Smooth muscle cell (in vitro differentiated cells): Measurements from ENCODE around the gene GBF1. TPM values are rescaled to one million over a fixed set of nuclear protein-coding genes. Genes with fewer than 3 reads are reported as not detected.

Experiments
- DNase-seq: peaks from one replicate; lab custom pipeline; 2025; ENCODE audit not compliant: unreplicated experiment; lab: John Stamatoyannopoulos, UW
- H2AFZ ChIP-seq: fragments of 200-600 bp; sonication (generic); 2 replicates; pipeline ENCODE4 v1.6.0; 2016; ENCODE audit warnings: antibody characterized with exemption, low read depth, mild to moderate bottlenecking
- H3F3A ChIP-seq: fragments of 200-600 bp; sonication (generic); 2 replicates; pipeline ENCODE4 v1.6.0; 2017; ENCODE audit warnings: antibody characterized with exemption, low read depth
- H3K27ac ChIP-seq: fragments of 200-600 bp; sonication (generic); 2 replicates; pipeline ENCODE4 v1.5.1; 2016; ENCODE audit warnings: low read depth, mild to moderate bottlenecking
- H3K27me3 ChIP-seq: fragments of 200-600 bp; sonication (generic); 2 replicates; pipeline ENCODE4 v1.6.1; 2016; ENCODE audit warnings: low read depth, mild to moderate bottlenecking
- H3K36me3 ChIP-seq: fragments of 200-600 bp; sonication (generic); 2 replicates; pipeline ENCODE4 v1.5.1; 2016; ENCODE audit warnings: low read depth
- H3K4me1 ChIP-seq: fragments of 200-600 bp; sonication (generic); 2 replicates; pipeline ENCODE4 v1.5.1; 2016; ENCODE audit warnings: low read depth
- H3K4me2 ChIP-seq: fragments of 200-600 bp; sonication (generic); 2 replicates; pipeline ENCODE4 v1.6.0; 2016; ENCODE audit warnings: mild to moderate bottlenecking
- H3K4me3 ChIP-seq: fragments of 200-600 bp; sonication (generic); 2 replicates; pipeline ENCODE4 v1.5.1; 2016; ENCODE audit warnings: mild to moderate bottlenecking
- H3K79me2 ChIP-seq: fragments of 200-600 bp; sonication (generic); 2 replicates; pipeline ENCODE4 v1.6.0; 2016; ENCODE audit warnings: low read depth, mild to moderate bottlenecking
- H3K9ac ChIP-seq: fragments of 200-600 bp; sonication (generic); 2 replicates; pipeline ENCODE4 v1.6.0; 2016; ENCODE audit warnings: low read depth
- H3K9me3 ChIP-seq: fragments of 200-600 bp; sonication (generic); replicated peaks from 2 replicates; pipeline ENCODE4 v1.5.1; 2016; ENCODE audit warnings: low read depth
- H4K20me1 ChIP-seq: fragments of 200-600 bp; sonication (generic); 2 replicates; pipeline ENCODE4 v1.6.0; 2016; ENCODE audit warnings: low read depth
- WGBS: methylation state at CpG from one replicate; pipeline ENCODE4 v1.1.7; 2016; ENCODE audit warnings: low lambda C conversion rate; 5-methylcytosine and 5-hydroxymethylcytosine counted together
- polyA plus RNA-seq: library from polyadenylated mRNA; unstranded; fragments of >200 nt; fragmentation: Nextera tagmentation; extraction: Ambion mirVana; gene quantifications from 2 replicates; pipeline ENCODE4 v1.2.1, GENCODE V29; 2016
- total RNA-seq: library from RNA; depleted of rRNA; stranded (reverse); fragments of >200 nt; gene quantifications from 2 replicates; pipeline ENCODE4 v1.2.3, GENCODE V29; 2014
- TF ChIP-seq, protein P1 (sequence below): fragments of 200-600 bp; sonication (generic); IDR thresholded peaks from 2 replicates; pipeline ENCODE4 v1.5.1; 2017; ENCODE audit warnings: borderline replicate concordance, mild to moderate bottlenecking, antibody characterized with exemption; ENCODE audit not compliant: insufficient read depth, poor library complexity, severe bottlenecking

The GBF1 gene
- total and polyA plus RNA-seq, 2 experiments from 2014 or later: 52.8 to 56.4 TPM

DNA sequence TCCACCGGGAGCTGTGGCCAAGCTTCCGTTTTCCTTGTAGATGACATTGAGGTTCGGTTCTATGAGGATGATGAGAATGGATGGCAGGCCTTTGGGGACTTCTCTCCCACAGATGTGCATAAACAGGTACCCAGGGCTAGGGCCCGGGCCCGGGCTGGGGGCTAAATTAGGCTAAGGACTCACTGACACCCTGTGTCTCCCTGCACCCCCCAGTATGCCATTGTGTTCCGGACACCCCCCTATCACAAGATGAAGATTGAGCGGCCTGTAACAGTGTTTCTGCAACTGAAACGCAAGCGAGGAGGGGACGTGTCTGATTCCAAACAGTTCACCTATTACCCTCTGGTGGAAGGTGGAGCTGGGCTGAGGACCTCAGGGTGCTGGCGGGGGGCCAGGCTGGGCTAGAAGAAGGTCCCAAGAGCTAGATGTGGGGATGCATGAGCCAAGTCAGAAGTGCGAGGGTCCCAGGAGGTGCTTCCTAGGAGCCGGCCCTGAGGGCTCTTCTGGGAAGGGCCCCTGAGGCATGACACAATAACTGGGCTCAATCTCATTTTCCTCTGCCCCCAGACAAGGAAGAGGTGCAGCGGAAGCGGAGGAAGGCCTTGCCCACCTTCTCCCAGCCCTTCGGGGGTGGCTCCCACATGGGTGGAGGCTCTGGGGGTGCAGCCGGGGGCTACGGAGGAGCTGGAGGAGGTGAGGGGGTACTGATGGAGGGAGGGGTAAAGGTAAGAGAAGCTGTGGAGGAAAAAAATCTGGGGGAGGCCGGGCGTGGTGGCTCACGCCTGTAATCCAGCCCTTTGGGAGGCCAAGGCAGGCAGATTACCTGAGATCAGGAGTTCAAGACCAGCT, 153.1 kb downstream of the GBF1 start:
- peaks cover 9% of the 10 kb centered on the region for H3K4me1 ChIP-seq
- H2AFZ ChIP-seq: no peak overlapping the region
- H3K9ac ChIP-seq: no peak overlapping the region
- no peak for DNase-seq
- peaks cover 10% of the 10 kb centered on the region for H4K20me1 ChIP-seq
- no peaks in the 10 kb centered on the region for H3K36me3 ChIP-seq
- H3K4me3 ChIP-seq: peak overlapping the region; percentile 57
- TF ChIP-seq, protein P1, sequence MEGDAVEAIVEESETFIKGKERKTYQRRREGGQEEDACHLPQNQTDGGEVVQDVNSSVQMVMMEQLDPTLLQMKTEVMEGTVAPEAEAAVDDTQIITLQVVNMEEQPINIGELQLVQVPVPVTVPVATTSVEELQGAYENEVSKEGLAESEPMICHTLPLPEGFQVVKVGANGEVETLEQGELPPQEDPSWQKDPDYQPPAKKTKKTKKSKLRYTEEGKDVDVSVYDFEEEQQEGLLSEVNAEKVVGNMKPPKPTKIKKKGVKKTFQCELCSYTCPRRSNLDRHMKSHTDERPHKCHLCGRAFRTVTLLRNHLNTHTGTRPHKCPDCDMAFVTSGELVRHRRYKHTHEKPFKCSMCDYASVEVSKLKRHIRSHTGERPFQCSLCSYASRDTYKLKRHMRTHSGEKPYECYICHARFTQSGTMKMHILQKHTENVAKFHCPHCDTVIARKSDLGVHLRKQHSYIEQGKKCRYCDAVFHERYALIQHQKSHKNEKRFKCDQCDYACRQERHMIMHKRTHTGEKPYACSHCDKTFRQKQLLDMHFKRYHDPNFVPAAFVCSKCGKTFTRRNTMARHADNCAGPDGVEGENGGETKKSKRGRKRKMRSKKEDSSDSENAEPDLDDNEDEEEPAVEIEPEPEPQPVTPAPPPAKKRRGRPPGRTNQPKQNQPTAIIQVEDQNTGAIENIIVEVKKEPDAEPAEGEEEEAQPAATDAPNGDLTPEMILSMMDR: no peak
- H3K27ac ChIP-seq: peak overlapping the region; percentile 52
- H3K79me2 ChIP-seq: peaks cover 14% of the 10 kb centered on the region
- H3K9me3 ChIP-seq: no peaks in the 10 kb centered on the region
- 97% methylated on average over 21 of the region's 21 CpGs for WGBS
- H3K4me2 ChIP-seq: peak overlapping the region; percentile 91
- no peaks in the 10 kb centered on the region for H3F3A ChIP-seq
- H3K27me3 ChIP-seq: no peaks in the 10 kb centered on the region

DNA sequence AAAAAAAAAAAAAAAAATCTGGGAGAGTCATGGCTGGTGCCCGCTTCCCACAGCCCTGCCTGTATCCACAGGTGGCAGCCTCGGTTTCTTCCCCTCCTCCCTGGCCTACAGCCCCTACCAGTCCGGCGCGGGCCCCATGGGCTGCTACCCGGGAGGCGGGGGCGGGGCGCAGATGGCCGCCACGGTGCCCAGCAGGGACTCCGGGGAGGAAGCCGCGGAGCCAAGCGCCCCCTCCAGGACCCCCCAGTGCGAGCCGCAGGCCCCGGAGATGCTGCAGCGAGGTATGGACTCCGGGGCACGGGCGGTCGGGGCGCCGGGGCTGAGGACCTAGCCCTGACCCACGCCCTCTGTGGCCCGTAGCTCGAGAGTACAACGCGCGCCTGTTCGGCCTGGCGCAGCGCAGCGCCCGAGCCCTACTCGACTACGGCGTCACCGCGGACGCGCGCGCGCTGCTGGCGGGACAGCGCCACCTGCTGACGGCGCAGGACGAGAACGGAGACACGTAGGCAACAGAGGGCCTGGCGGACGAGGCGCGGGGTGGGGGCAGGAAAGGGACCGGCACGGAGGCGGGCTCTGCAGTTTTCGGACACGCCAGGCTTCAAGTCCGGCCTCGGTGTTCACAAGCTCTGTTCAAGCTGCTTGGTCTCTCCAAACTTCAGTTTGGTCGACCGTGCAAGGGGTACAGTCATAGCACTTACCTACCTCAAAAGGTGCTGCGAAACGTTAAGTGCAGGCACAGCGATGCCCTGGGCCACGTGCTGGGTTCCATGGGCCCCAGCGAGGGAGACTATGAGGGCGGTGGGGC, 154.1 kb downstream of the GBF1 start:
- no peaks in the 10 kb centered on the region for H3K9me3 ChIP-seq
- H3K36me3 ChIP-seq: no peaks in the 10 kb centered on the region
- no peaks in the 10 kb centered on the region for H3K27me3 ChIP-seq
- no peaks in the 10 kb centered on the region for H3F3A ChIP-seq
- H3K4me2 ChIP-seq: peak overlapping the region; percentile 91
- H3K4me3 ChIP-seq: peak overlapping the region; percentile 57
- peaks cover 6% of the 10 kb centered on the region for H3K4me1 ChIP-seq
- H3K79me2 ChIP-seq: peaks cover 14% of the 10 kb centered on the region
- peak; percentile 77 for DNase-seq
- peak overlapping the region; percentile 52 for H3K27ac ChIP-seq
- peaks cover 10% of the 10 kb centered on the region for H4K20me1 ChIP-seq
- TF ChIP-seq, protein P1: peak; percentile 94
- H2AFZ ChIP-seq: no peak overlapping the region
- H3K9ac ChIP-seq: peak overlapping the region; percentile 53
- WGBS: 6% methylated on average over 71 of the region's 72 CpGs

DNA sequence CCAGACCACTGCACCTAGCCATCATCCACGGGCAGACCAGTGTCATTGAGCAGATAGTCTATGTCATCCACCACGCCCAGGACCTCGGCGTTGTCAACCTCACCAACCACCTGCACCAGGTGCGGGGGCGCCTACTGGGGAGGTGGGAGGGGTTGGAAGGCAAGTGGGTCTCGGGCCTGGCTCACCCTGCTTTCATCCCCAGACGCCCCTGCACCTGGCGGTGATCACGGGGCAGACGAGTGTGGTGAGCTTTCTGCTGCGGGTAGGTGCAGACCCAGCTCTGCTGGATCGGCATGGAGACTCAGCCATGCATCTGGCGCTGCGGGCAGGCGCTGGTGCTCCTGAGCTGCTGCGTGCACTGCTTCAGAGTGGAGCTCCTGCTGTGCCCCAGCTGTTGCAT, 154.7 kb downstream of the GBF1 start:
- H2AFZ ChIP-seq: no peak overlapping the region
- peaks cover 6% of the 10 kb centered on the region for H3K4me1 ChIP-seq
- peaks cover 14% of the 10 kb centered on the region for H3K79me2 ChIP-seq
- H3K36me3 ChIP-seq: no peaks in the 10 kb centered on the region
- DNase-seq: no peak
- no peaks in the 10 kb centered on the region for H3F3A ChIP-seq
- no peaks in the 10 kb centered on the region for H3K9me3 ChIP-seq
- no peaks in the 10 kb centered on the region for H3K27me3 ChIP-seq
- no peak overlapping the region for H3K27ac ChIP-seq
- H4K20me1 ChIP-seq: peaks cover 10% of the 10 kb centered on the region
- TF ChIP-seq, protein P1: no peak
- no peak overlapping the region for H3K4me3 ChIP-seq
- 94% methylated on average over 17 of the region's 17 CpGs for WGBS
- peak overlapping the region; percentile 91 for H3K4me2 ChIP-seq
- no peak overlapping the region for H3K9ac ChIP-seq
